PC-3 (cell line): Measurements from ENCODE around the gene TMED9. TPM values are rescaled to one million over a fixed set of nuclear protein-coding genes. Genes with fewer than 3 reads are reported as not detected.
A peak's percentile ranks its signal among the peaks of the same experiment; 100 is the strongest.

Experiments
- ATAC-seq: fragments of 200-7000 bp; cut with Tn5 transposase; 2 replicates; pipeline ENCODE4 v1.9.1; 2020; ENCODE audit warnings: mild to moderate bottlenecking, moderate library complexity
- BruUV-seq: library from RNA; stranded (reverse); fragments of 400-500 nt; replicated peaks from 2 replicates; lab custom pipeline; 2021; lab: Mats Ljungman, UMichigan
- CTCF ChIA-PET: fragments of 300-600 bp; sonication (Branson Sonifier 250); formaldehyde crosslinking; loops from one replicate; lab custom pipeline; 2022; ENCODE audit warnings: antibody characterized with exemption; lab: Charles Lee
- POLR2A ChIA-PET: fragments of 300-600 bp; sonication (Branson Sonifier 250); formaldehyde crosslinking; loops from one replicate; lab custom pipeline; 2022; ENCODE audit warnings: antibody characterized with exemption; ENCODE audit not compliant: unreplicated experiment; lab: Charles Lee
- DNase-seq: peaks from one replicate; pipeline ENCODE4 v3.0.0-alpha.2; 2015
- H2AFZ ChIP-seq: fragments of 300-600 bp; sonication (generic); 2 replicates; pipeline ENCODE4 v1.6.0; 2016; ENCODE audit warnings: antibody characterized with exemption, low read length
- H3F3A ChIP-seq: fragments of 300-600 bp; sonication (generic); one replicate; pipeline ENCODE4 v1.6.0; 2017; ENCODE audit warnings: antibody characterized with exemption, low read length, control low read depth, mild to moderate bottlenecking; ENCODE audit not compliant: unreplicated experiment
- H3K27ac ChIP-seq: fragments of 300-600 bp; sonication (generic); 2 replicates; pipeline ENCODE4 v1.5.1; 2016; ENCODE audit warnings: mild to moderate bottlenecking, low read length
- H3K27me3 ChIP-seq: fragments of 300-600 bp; sonication (generic); 2 replicates; pipeline ENCODE4 v1.6.1; 2016; ENCODE audit warnings: low read length, mixed read lengths
- H3K36me3 ChIP-seq: fragments of 300-600 bp; sonication (generic); 2 replicates; pipeline ENCODE4 v1.6.1; 2016; ENCODE audit warnings: low read depth, mixed run types, low read length, mixed read lengths
- H3K4me1 ChIP-seq: fragments of 300-600 bp; sonication (generic); 2 replicates; pipeline ENCODE4 v1.5.1; 2016; ENCODE audit warnings: low read length; ENCODE audit not compliant: insufficient read depth
- H3K4me2 ChIP-seq: fragments of 300-600 bp; sonication (generic); 2 replicates; pipeline ENCODE4 v1.6.0; 2016; ENCODE audit warnings: low read length
- H3K4me3 ChIP-seq: fragments of 300-600 bp; sonication (generic); 2 replicates; pipeline ENCODE4 v1.5.1; 2016; ENCODE audit warnings: mild to moderate bottlenecking, low read length, mixed read lengths
- H3K79me2 ChIP-seq: fragments of 300-600 bp; sonication (generic); 2 replicates; pipeline ENCODE4 v1.6.1; 2017; ENCODE audit warnings: low read length, mixed read lengths
- H3K9ac ChIP-seq: fragments of 300-600 bp; sonication (generic); 2 replicates; pipeline ENCODE4 v1.6.0; 2016; ENCODE audit warnings: mild to moderate bottlenecking, low read length
- H3K9me2 ChIP-seq: fragments of 300-600 bp; sonication (generic); replicated peaks from 2 replicates; pipeline ENCODE4 v1.6.1; 2016; ENCODE audit warnings: mixed run types, low read length, mixed read lengths
- H3K9me3 ChIP-seq: fragments of 300-600 bp; sonication (generic); 2 replicates; pipeline ENCODE4 v1.6.1; 2016; ENCODE audit warnings: low read length, mixed read lengths
- H4K20me1 ChIP-seq: fragments of 300-600 bp; sonication (generic); 2 replicates; pipeline ENCODE4 v1.6.1; 2016; ENCODE audit warnings: low read length, mixed read lengths
- EZH2 ChIP-seq: fragments of 300-600 bp; sonication (generic); IDR thresholded peaks from one replicate; pipeline ENCODE4 v1.6.1; 2017; ENCODE audit warnings: antibody characterized with exemption, mild to moderate bottlenecking, low read length; ENCODE audit not compliant: unreplicated experiment
- EZH2phosphoT487 ChIP-seq: fragments of 300-600 bp; sonication (generic); IDR thresholded peaks from 2 replicates; pipeline ENCODE4 v1.6.1; 2018; ENCODE audit warnings: mild to moderate bottlenecking, antibody characterized with exemption, low read length, borderline replicate concordance
- intact Hi-C: fragments of 100-400 bp; cut with micrococcal nuclease; formaldehyde crosslinking; loops from 2 replicates; pipeline ENCODE4 v1.9.0; 2023
- total RNA-seq: library from RNA; depleted of rRNA; stranded (reverse); fragments of >200 nt; gene quantifications from 2 replicates; pipeline ENCODE4 v1.2.3, GENCODE V29; 2014
- TF ChIP-seq, protein P1 (sequence below): fragments of 300-600 bp; sonication (generic); conservative IDR thresholded peaks from 2 replicates; pipeline ENCODE4 v1.5.1; 2017; ENCODE audit warnings: antibody characterized with exemption, low read depth, mild to moderate bottlenecking, low read length

TMED9 gene
- total RNA-seq, 1 experiment from 2014 or later: 217 TPM

DNA sequence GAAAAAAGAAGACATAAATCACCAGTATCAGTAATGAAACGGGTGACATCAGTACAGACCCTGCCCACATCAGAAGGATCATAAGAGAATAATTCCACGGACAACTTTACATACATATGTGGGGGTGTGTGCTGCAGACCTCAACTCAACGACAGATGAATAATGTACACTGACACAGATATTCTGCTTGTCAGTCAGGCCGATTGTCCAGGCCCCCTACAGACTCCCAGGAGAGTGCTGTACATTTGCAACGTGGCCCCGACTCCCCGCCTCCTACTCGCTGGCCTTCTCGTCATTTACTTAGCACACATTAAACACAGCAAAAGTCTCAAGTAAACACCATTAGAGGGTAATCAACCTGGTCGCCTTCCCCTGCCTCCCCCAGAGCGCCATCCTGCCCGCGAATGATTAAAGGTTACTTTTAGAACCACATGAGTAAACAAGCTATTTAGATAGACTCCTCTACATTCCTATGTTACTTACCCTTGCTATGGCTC is 3.5 kb upstream of the TMED9 start:
- ChIA-PET POLR2A (no interaction called here), CTCF (no interaction called here)

DNA sequence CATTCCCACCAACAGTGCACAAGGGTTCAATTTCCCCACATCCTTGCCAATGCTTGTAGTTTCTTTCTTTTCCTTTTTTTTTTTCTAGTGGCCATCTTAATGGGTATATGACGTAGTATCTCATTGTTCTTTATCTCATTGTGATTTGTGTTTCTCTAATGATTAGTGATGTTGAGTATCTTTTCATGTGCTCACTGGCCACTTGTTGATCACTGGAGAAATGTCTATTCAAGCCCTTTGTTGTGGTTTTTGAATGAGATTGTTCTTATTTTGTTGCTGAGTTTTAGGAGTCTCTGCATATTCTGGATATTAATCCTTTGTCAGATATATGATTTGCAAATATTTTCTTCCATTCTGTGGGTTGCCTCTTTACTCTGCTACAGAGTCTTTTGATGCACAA is 1.6 kb upstream of the TMED9 start:
- Histone ChIP-seq H3K27me3 (peaks cover 15% of the 10 kb centered on the region; the same call in 1 of the 2 replicates), H3K36me3 (peaks cover 22% of the 10 kb centered on the region), H2AFZ (no peak overlapping the region), H4K20me1 (0 out of 2 replicates have a peak, but pooled peaks cover 7% of the 10 kb centered on the region), H3K79me2 (peaks cover 21% of the 10 kb centered on the region), H3K9me2 (no peaks in the 10 kb centered on the region), H3K9ac (no peak overlapping the region), H3K9me3 (no peaks in the 10 kb centered on the region), H3K4me2 (no peak overlapping the region), H3K27ac (no peak overlapping the region), H3K4me1 (peaks cover 14% of the 10 kb centered on the region), H3F3A (no peaks in the 10 kb centered on the region), H3K4me3 (no peak overlapping the region)
- TF ChIP-seq, protein P1, sequence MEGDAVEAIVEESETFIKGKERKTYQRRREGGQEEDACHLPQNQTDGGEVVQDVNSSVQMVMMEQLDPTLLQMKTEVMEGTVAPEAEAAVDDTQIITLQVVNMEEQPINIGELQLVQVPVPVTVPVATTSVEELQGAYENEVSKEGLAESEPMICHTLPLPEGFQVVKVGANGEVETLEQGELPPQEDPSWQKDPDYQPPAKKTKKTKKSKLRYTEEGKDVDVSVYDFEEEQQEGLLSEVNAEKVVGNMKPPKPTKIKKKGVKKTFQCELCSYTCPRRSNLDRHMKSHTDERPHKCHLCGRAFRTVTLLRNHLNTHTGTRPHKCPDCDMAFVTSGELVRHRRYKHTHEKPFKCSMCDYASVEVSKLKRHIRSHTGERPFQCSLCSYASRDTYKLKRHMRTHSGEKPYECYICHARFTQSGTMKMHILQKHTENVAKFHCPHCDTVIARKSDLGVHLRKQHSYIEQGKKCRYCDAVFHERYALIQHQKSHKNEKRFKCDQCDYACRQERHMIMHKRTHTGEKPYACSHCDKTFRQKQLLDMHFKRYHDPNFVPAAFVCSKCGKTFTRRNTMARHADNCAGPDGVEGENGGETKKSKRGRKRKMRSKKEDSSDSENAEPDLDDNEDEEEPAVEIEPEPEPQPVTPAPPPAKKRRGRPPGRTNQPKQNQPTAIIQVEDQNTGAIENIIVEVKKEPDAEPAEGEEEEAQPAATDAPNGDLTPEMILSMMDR: no peak
- TF ChIP-seq EZH2 (no peak), EZH2phosphoT487 (no peak)
- ATAC-seq: no peak
- no TSS peak for BruUV-seq
- ChIA-PET CTCF (no interaction called here), POLR2A (no interaction called here)
- no peak for DNase-seq
- intact Hi-C loops: no loop called here

More for the DNA sequence above, 3.5 kb upstream of the TMED9 start:
- no TSS peak for BruUV-seq
- Histone ChIP-seq H3K4me2 (no peak overlapping the region), H3K27ac (no peak overlapping the region), H3K4me1 (peaks cover 12% of the 10 kb centered on the region), H3K9ac (no peak overlapping the region), H3K9me2 (no peaks in the 10 kb centered on the region), H3K4me3 (no peak overlapping the region), H3K79me2 (peaks cover 15% of the 10 kb centered on the region), H3K36me3 (peaks cover 3% of the 10 kb centered on the region), H3K27me3 (peaks cover 29% of the 10 kb centered on the region; the same call in 1 of the 2 replicates), H3K9me3 (no peaks in the 10 kb centered on the region), H3F3A (no peaks in the 10 kb centered on the region), H2AFZ (no peak overlapping the region), H4K20me1 (0 out of 2 replicates have a peak, but pooled peaks cover 5% of the 10 kb centered on the region)
- TF ChIP-seq EZH2: no peak
- no peak for TF ChIP-seq EZH2phosphoT487
- TF ChIP-seq, protein P1: no peak
- DNase-seq (no peak), ATAC-seq (no peak)
- intact Hi-C loops: no loop called here

DNA sequence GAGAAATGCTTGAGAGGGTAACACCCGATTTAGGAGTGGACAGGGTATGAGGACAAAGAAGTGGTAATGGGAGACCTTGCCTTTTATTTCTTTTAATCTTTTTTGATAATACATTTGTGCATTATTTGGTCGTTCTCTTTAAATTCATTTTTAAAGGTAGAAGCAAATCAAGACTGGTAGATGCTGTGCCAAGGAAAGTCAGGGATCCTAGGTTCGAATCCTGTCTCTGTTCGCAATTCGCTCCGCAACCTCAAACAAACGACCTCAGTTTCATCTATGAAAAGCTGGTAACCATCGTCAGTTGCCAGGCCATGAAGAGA is 353 bp upstream of the TMED9 start:
- Histone ChIP-seq H3K9me2 (no peaks in the 10 kb centered on the region), H3K4me1 (peaks cover 14% of the 10 kb centered on the region), H2AFZ (peak overlapping the region; percentile 96), H3K9ac (peak overlapping the region; percentile 94), H3F3A (no peaks in the 10 kb centered on the region), H3K79me2 (peaks cover 21% of the 10 kb centered on the region), H3K9me3 (no peaks in the 10 kb centered on the region), H4K20me1 (0 out of 2 replicates have a peak, but pooled peaks cover 7% of the 10 kb centered on the region), H3K36me3 (peaks cover 34% of the 10 kb centered on the region), H3K4me2 (peak overlapping the region; percentile 80), H3K27me3 (peaks cover 5% of the 10 kb centered on the region; the same call in 1 of the 2 replicates), H3K4me3 (peak overlapping the region; percentile 90), H3K27ac (no peak overlapping the region)
- intact Hi-C loops: loop anchor here (2.0 kb wide), 1 partner anchor 37 kb away; the partner anchor contains the start of gene FAM193B
- TSS peak; percentile 88 for BruUV-seq
- DNase-seq (no peak), ATAC-seq (no peak)
- POLR2A ChIA-PET: interaction anchor here (1.0 kb wide), 1 partner anchor 45 kb away, joined by 3 read pairs; no protein-coding TSS in a partner anchor
- CTCF ChIA-PET: no interaction called here
- TF ChIP-seq EZH2phosphoT487 (no peak), EZH2 (no peak)
- TF ChIP-seq, protein P1: no peak
